K562 (cell line): ENCODE results near the gene UNC5B. TPM values are rescaled to one million over a fixed set of nuclear protein-coding genes. Genes with fewer than 3 reads are reported as not detected.

Experiments used
- FOXA1 ChIP-seq: fragments of 450-650 bp; IDR thresholded peaks from 2 replicates; pipeline ENCODE4 v1.6.1; 2016; ENCODE audit warnings: mild to moderate bottlenecking, borderline replicate concordance
- HDAC8 ChIP-seq: fragments of 450-650 bp; IDR thresholded peaks from 2 replicates; pipeline ENCODE4 v1.6.1; 2016; ENCODE audit warnings: mild to moderate bottlenecking, missing genetic modification characterization, moderate library complexity, missing compliant biosample characterization
- JUN ChIP-seq, 2 experiments: sonication (generic) in 1 of 2; formaldehyde crosslinking in 1 of 2; IDR thresholded peaks; 2 replicates each; pipeline versions ENCODE4 v1.6.1 to v1.8.0; 2012 to 2022; ENCODE audit warnings: borderline replicate concordance in 2 of 2, mild to moderate bottlenecking in 2 of 2, improper control_type of control experiment in 1 of 2, low read depth in 1 of 2, low read length in 1 of 2, missing genetic modification reagents in 1 of 2
- KDM1A ChIP-seq, 2 experiments: fragments of 450-650 bp; IDR thresholded peaks; 2 replicates each; pipeline ENCODE4 v1.6.1; 2016; ENCODE audit warnings: mild to moderate bottlenecking in 2 of 2
- PTRF ChIP-seq: fragments of 450-650 bp; IDR thresholded peaks from 2 replicates; pipeline ENCODE4 v1.6.1; 2016; ENCODE audit warnings: mild to moderate bottlenecking, missing genetic modification characterization, missing compliant biosample characterization
- RCOR1 ChIP-seq, 2 experiments: IDR thresholded peaks; 2 replicates each; pipeline ENCODE4 v1.6.1; 2012; ENCODE audit warnings: low read depth in 2 of 2, low read length in 2 of 2, borderline replicate concordance in 1 of 2, improper control_type of control experiment in 1 of 2
- SMAD3 ChIP-seq: fragments of 450-650 bp; formaldehyde crosslinking; conservative IDR thresholded peaks from 2 replicates; pipeline ENCODE4 v1.4.0; 2020; ENCODE audit warnings: mild to moderate bottlenecking
- TARDBP ChIP-seq: fragments of 450-650 bp; IDR thresholded peaks from 2 replicates; pipeline ENCODE4 v1.6.1; 2016
- ZNF175 ChIP-seq: fragments of 200-800 bp; sonication (Bioruptor generic); IDR thresholded peaks from 2 replicates; pipeline ENCODE4 v1.6.1; 2016; ENCODE audit warnings: low read depth, mild to moderate bottlenecking, missing genetic modification characterization, missing compliant biosample characterization
- ZNF212 ChIP-seq: fragments of 450-650 bp; formaldehyde crosslinking; IDR thresholded peaks from 2 replicates; pipeline ENCODE4 v1.4.0; 2020; ENCODE audit warnings: mild to moderate bottlenecking
- ZNF224 ChIP-seq: sonication (generic); formaldehyde crosslinking; IDR thresholded peaks from 2 replicates; pipeline ENCODE4 v1.8.0; 2022; ENCODE audit warnings: mild to moderate bottlenecking, missing genetic modification reagents
- ZNF717 ChIP-seq: fragments of 250-450 bp; sonication (Bioruptor Pico); IDR thresholded peaks from 2 replicates; pipeline ENCODE4 v1.5.0; 2021
- polyA plus RNA-seq, 8 experiments: library from polyadenylated mRNA; depleted of rRNA in 4 of 8; stranded (reverse) in 5 of 8; unstranded in 3 of 8; fragments of >200 nt; fragmentation: Nextera tagmentation in 2 of 8; fragmentation: Illumina TruSeq in 1 of 8; extraction: Ambion mirVana in 2 of 8; extraction: Trizol in 1 of 8; gene quantifications; 2 replicates each; pipeline versions ENCODE4 v1.2.1 to v1.2.3, GENCODE V29; 2011 to 2014; ENCODE audit warnings: inconsistent platforms in 1 of 8, missing spikeins in 1 of 8
- total RNA-seq, 7 experiments: library from RNA; depleted of rRNA in 6 of 7; stranded (reverse); fragments of >200 nt in 6 of 7; fragmentation: Illumina TruSeq in 2 of 7; extraction: Trizol in 2 of 7; gene quantifications; 2 replicates each; pipeline versions ENCODE4 v1.2.1 to v1.2.3, GENCODE V29; 2011 to 2021; ENCODE audit warnings: low replicate concordance in 1 of 7
- TF ChIP-seq, protein P1 (sequence below), 2 experiments: fragments of 450-650 bp; IDR thresholded peaks; 2 replicates each; pipeline ENCODE4 v1.6.1; 2018; ENCODE audit warnings: mild to moderate bottlenecking in 2 of 2, low read depth in 1 of 2; ENCODE audit not compliant: partially characterized antibody in 2 of 2
- TF ChIP-seq, protein P2 (sequence below): fragments of 250-450 bp; sonication (Bioruptor Pico); IDR thresholded peaks from 2 replicates; pipeline ENCODE4 v1.4.0; 2020
- TF ChIP-seq, protein P3 (sequence below), 2 experiments: fragments of 450-650 bp in 1 of 2; IDR thresholded peaks; 2 replicates each; pipeline ENCODE4 v1.6.1; 2011 to 2017; ENCODE audit warnings: low read depth in 2 of 2, antibody characterized with exemption in 1 of 2, borderline replicate concordance in 1 of 2, low read length in 1 of 2, mild to moderate bottlenecking in 1 of 2, mixed read lengths in 1 of 2; ENCODE audit not compliant: control insufficient read depth in 1 of 2
- TF ChIP-seq, protein P4 (sequence below): sonication (generic); formaldehyde crosslinking; IDR thresholded peaks from 2 replicates; pipeline ENCODE4 v1.4.0; 2020; ENCODE audit warnings: mild to moderate bottlenecking, missing genetic modification reagents

UNC5B gene
- total and polyA plus RNA-seq, 9 of the 15 experiments (the other 6 are each of a cell fraction or from before 2014, with no cell fraction given), result 0.10 to 8.4 (median 2.1) TPM

DNA sequence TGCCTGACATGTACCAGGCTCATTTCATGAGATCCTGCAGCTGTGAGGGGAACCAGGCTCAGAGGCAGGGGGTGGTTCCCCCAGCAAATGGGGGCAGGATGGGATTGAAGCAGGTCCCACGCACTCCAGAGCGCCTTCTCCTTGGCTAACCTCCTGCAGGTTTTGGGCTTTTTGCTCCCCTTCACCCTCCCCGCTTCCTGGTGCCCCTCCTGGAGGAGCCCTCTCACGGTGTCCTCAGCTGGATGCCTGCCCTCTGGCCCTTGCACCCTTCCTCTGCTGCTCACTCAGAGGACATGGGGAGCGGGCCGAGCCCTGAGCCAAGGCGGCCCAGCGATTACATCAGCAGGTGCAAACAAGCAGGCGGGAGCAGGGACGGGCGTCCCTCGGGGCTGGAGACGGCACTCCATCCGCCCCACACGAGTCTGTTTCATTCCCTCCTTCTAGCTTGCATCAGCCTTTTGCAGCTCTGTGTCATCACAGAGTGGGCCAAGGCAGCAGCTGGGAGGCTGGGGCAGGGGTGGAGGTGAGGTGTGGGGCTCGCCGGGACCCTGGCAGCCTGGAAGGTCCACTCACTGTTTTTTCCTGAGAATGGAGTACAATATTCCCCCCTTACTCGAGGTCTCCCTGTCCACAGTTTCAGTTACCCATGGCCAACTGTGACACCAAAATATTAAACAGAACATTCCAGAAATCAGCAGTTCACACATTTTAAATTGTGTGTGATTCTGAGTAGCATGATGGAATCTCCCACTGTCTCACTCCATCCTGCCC, 54.0 kb downstream of the UNC5B start (continued):
- TF ChIP-seq ZNF175 (CRISPR knock-in tag) (peak; percentile 96), HDAC8 (tag) (peak; percentile 96), ZNF717 (0 out of 2 replicates have a peak, but pooled peaks have one; percentile 5), SMAD3 (CRISPR knock-in tag) (peak; percentile 86), FOXA1 (no peak), ZNF224 (no peak), ZNF212 (CRISPR knock-in tag) (no peak), PTRF (tag) (peak; percentile 41), JUN (IDR thresholded peaks at IDR 0.05; ENCODE audit: borderline replicate concordance, low read depth, low read length) (peak; percentile 94), JUN (CRISPR knock-in tag; IDR thresholded peaks at IDR 0.05; ENCODE audit: borderline replicate concordance) (peak; percentile 97), RCOR1 (IDR thresholded peaks at IDR 0.05; ENCODE audit: borderline replicate concordance in 1 of 2, low read depth in 2 of 2, low read length in 2 of 2) (peak in 1 of 2 experiments; percentile 92; a peak in 2 of 4 replicates), KDM1A (IDR thresholded peaks at IDR 0.05) (no peak), TARDBP (peak; percentile 86; the same call in 1 of the 2 replicates)
- TF ChIP-seq, protein P1, sequence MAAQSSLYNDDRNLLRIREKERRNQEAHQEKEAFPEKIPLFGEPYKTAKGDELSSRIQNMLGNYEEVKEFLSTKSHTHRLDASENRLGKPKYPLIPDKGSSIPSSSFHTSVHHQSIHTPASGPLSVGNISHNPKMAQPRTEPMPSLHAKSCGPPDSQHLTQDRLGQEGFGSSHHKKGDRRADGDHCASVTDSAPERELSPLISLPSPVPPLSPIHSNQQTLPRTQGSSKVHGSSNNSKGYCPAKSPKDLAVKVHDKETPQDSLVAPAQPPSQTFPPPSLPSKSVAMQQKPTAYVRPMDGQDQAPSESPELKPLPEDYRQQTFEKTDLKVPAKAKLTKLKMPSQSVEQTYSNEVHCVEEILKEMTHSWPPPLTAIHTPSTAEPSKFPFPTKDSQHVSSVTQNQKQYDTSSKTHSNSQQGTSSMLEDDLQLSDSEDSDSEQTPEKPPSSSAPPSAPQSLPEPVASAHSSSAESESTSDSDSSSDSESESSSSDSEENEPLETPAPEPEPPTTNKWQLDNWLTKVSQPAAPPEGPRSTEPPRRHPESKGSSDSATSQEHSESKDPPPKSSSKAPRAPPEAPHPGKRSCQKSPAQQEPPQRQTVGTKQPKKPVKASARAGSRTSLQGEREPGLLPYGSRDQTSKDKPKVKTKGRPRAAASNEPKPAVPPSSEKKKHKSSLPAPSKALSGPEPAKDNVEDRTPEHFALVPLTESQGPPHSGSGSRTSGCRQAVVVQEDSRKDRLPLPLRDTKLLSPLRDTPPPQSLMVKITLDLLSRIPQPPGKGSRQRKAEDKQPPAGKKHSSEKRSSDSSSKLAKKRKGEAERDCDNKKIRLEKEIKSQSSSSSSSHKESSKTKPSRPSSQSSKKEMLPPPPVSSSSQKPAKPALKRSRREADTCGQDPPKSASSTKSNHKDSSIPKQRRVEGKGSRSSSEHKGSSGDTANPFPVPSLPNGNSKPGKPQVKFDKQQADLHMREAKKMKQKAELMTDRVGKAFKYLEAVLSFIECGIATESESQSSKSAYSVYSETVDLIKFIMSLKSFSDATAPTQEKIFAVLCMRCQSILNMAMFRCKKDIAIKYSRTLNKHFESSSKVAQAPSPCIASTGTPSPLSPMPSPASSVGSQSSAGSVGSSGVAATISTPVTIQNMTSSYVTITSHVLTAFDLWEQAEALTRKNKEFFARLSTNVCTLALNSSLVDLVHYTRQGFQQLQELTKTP (IDR thresholded peaks at IDR 0.05; ENCODE audit: low read depth in 1 of 2, partially characterized antibody in 2 of 2), result peak; percentile 62 to 79
- TF ChIP-seq, protein P2, sequence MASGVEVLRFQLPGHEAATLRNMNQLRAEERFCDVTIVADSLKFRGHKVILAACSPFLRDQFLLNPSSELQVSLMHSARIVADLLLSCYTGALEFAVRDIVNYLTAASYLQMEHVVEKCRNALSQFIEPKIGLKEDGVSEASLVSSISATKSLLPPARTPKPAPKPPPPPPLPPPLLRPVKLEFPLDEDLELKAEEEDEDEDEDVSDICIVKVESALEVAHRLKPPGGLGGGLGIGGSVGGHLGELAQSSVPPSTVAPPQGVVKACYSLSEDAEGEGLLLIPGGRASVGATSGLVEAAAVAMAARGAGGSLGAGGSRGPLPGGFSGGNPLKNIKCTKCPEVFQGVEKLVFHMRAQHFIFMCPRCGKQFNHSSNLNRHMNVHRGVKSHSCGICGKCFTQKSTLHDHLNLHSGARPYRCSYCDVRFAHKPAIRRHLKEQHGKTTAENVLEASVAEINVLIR (CRISPR knock-in tag), result no peak; the same call in 1 of the 2 replicates
- TF ChIP-seq, protein P3, sequence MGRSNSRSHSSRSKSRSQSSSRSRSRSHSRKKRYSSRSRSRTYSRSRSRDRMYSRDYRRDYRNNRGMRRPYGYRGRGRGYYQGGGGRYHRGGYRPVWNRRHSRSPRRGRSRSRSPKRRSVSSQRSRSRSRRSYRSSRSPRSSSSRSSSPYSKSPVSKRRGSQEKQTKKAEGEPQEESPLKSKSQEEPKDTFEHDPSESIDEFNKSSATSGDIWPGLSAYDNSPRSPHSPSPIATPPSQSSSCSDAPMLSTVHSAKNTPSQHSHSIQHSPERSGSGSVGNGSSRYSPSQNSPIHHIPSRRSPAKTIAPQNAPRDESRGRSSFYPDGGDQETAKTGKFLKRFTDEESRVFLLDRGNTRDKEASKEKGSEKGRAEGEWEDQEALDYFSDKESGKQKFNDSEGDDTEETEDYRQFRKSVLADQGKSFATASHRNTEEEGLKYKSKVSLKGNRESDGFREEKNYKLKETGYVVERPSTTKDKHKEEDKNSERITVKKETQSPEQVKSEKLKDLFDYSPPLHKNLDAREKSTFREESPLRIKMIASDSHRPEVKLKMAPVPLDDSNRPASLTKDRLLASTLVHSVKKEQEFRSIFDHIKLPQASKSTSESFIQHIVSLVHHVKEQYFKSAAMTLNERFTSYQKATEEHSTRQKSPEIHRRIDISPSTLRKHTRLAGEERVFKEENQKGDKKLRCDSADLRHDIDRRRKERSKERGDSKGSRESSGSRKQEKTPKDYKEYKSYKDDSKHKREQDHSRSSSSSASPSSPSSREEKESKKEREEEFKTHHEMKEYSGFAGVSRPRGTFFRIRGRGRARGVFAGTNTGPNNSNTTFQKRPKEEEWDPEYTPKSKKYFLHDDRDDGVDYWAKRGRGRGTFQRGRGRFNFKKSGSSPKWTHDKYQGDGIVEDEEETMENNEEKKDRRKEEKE (IDR thresholded peaks at IDR 0.05; ENCODE audit: borderline replicate concordance in 1 of 2, control insufficient read depth in 1 of 2, low read depth in 2 of 2, low read length in 1 of 2), result no peak
- TF ChIP-seq, protein P4, sequence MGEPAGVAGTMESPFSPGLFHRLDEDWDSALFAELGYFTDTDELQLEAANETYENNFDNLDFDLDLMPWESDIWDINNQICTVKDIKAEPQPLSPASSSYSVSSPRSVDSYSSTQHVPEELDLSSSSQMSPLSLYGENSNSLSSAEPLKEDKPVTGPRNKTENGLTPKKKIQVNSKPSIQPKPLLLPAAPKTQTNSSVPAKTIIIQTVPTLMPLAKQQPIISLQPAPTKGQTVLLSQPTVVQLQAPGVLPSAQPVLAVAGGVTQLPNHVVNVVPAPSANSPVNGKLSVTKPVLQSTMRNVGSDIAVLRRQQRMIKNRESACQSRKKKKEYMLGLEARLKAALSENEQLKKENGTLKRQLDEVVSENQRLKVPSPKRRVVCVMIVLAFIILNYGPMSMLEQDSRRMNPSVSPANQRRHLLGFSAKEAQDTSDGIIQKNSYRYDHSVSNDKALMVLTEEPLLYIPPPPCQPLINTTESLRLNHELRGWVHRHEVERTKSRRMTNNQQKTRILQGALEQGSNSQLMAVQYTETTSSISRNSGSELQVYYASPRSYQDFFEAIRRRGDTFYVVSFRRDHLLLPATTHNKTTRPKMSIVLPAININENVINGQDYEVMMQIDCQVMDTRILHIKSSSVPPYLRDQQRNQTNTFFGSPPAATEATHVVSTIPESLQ, result peak; percentile 66; the same call in 1 of the 2 replicates
